Fibroblast of skin of back (primary cell): ENCODE results near the gene CALN1. TPM values are rescaled to one million over a fixed set of nuclear protein-coding genes. Genes with fewer than 3 reads are reported as not detected.
"Not testable (repeated sequence)": the region's sequence is repeated elsewhere in the genome, so short reads cannot be mapped to it uniquely, and the experiment has no call there.

ENCODE experiments used
- DNase-seq: peaks from one replicate; pipeline ENCODE4 v3.0.0-alpha.2; 2013
- polyA plus RNA-seq, 2 experiments: library from polyadenylated mRNA; unstranded; fragments of 120-200 nt; gene quantifications; one replicate each; pipeline ENCODE4 v1.2.1, GENCODE V29; 2013; ENCODE audit not compliant: insufficient read length in 2 of 2

CALN1 gene
- 0.74 TPM for polyA plus RNA-seq (2013, experiment 1 of 2; ENCODE audit: insufficient read length)
- polyA plus RNA-seq (2013, experiment 2 of 2; ENCODE audit: insufficient read length) = 1.2 TPM

DNA sequence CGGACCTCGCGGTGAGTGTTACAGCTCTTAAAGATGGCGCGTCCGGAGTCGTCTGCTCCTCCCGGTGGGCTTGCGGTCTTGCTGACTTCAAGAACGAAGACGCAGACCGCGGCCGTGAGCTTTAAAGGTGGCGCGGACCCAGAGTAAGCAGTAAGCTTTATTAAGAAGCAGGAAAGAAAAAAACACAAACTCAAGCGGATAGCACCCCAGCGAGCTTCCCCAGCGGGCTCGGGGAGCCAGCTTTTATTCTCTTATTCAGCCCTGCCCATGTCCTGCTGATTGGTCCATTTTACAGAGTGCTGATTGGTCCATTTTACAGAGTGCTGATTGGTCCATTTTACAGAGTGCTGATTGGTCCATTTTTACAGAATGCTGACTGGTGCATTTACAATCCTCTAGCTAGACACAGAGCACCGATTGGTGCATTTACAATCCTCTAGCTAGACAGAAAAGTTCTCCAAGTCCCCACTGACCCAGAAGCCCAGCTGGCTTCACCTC is at the start of gene CALN1:
CALN1 (minus strand) TSS at position 218 of the 498 bp plus-strand sequence.
- not testable (repeated sequence) for DNase-seq

DNA sequence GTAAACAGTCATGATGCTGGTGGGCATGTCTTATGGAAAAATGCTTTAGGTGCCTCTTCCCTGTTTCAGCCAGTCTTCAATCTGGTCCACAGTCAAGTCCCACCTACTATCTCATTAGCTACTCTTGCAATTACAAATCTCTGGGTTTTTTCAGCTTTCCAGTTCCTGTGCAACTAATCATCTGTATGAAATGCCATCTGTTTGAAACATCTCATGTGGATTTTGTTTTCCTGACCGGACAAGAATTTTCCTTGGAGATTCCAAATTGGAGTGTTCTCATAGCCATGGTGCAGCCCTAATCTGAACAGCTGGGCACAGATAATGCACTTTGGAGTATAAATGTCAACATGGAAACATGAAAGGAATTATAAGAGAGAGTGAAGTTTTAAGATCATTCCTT is 41.3 kb upstream of the CALN1 start:
- no peak for DNase-seq

GRCh38 chr7:72447465-72448204 is 35.5 kb upstream of the CALN1 start:
- DNase-seq = no peak

GRCh38 chr7:72446591-72447462 is 34.7 kb upstream of the CALN1 start:
- DNase-seq = no peak

DNA sequence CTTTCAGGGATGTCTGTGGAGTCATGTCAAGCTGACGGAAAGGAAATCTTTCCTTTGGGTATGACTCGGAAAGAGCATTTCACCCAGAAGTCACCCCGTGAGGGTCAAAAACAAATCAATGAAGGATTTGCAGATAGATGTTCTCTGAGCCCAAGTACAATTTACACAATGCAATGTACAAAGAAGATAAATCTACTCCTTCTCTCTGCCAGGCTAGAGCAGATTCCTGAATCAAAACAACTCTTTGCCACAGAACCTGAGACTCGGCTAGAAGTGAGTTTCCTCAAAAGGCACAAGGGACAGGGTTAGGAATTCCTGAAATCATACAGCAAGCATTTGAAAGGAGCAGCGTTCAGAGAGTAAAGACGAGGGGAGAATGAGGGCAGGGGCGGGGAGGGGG is 34.0 kb upstream of the CALN1 start:
- no peak for DNase-seq

- DNase-seq = no peak
These were observed 33.4 kb upstream of the CALN1 start for GRCh38 chr7:72445580-72445979.

- DNase-seq = no peak
These were observed 32.9 kb upstream of the CALN1 start for GRCh38 chr7:72445075-72445474.

- DNase-seq = no peak
These were observed 32.1 kb upstream of the CALN1 start for GRCh38 chr7:72444026-72444776.

DNA sequence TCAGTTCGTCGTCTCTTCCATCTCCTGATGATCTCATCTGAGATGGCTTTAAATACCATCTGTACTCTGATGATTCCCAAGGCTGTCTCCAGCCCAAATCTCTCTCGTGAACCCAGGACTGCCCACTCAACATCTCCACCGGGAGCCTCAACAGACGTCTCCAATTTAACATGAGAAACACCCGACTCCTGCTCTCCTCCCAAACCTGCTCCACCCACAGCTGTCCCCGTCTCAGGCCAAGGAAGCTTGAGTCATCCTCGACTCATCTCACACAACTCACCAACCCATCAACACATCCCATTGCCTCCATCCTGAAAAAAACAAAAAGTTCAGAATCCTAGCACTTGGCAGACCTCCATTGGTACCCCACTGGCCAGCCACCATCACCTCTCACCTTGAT is 29.7 kb upstream of the CALN1 start:
- peak; percentile 74 for DNase-seq

- no peak for DNase-seq
These were observed 26.4 kb upstream of the CALN1 start for GRCh38 chr7:72438491-72438890.

GRCh38 chr7:72437610-72438009 is 25.5 kb upstream of the CALN1 start:
- no peak for DNase-seq

- no peak for DNase-seq
These were observed 25.0 kb upstream of the CALN1 start for GRCh38 chr7:72437061-72437585.

- DNase-seq = no peak
These were observed 23.9 kb upstream of the CALN1 start for GRCh38 chr7:72435925-72436480.

DNA sequence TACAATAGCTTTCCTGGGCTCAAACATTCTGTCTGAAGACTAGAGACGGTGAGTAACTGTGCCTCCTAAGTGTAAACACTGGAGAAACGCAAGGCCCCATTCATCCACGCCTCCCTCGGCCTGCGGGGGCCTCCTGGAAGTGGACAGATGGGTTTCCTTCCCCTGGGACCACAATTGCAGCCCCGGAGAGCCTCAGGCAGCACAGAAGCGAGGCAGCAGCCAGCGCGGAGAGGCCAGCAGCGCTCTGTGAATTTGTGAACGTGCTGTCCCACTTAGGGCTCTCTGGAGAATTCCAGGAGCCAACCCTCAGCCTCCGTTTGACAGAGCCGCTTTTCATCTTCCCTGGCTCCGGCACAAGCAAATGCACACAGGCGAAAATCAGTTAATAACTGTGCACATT is 23.2 kb upstream of the CALN1 start:
- peak; percentile 34 for DNase-seq

DNA sequence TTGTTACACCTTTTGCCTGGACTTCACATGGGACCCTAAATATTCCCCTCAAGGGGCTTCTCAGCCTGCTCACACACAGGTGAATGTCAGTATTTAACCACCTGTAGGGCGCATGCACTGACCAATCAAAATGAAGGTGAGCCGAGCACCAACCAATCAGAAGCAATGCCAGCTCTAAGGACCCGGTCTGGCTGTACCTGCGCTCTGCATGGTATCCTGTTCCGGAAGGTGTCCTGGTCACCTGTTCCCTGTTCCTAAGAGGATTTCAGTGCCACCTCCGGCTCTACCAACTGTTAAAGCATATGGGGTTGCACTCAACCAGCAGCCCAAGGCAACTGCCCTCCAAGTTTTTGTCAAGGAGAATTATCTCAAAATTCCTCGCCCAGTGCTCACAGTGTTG is 18.4 kb upstream of the CALN1 start:
- no peak for DNase-seq

DNA sequence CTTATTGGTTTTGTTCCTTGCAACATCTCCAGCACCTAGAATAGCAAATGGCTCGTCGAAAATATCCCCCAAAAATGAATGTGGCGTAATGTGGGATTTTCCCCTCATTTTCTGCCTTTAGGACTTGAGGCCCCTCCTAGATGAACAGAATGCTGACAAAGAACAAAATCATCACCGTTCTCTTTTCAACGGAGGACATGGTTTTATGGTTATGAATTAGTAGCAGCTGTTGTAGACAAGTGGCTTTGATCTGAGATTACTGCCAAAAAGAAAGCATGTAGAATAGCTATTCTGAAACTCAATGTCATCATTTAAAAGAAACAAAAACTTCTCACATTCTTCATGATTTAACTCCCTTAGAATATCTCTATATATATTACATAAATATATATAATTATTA is 17.2 kb upstream of the CALN1 start:
- no peak for DNase-seq

DNA sequence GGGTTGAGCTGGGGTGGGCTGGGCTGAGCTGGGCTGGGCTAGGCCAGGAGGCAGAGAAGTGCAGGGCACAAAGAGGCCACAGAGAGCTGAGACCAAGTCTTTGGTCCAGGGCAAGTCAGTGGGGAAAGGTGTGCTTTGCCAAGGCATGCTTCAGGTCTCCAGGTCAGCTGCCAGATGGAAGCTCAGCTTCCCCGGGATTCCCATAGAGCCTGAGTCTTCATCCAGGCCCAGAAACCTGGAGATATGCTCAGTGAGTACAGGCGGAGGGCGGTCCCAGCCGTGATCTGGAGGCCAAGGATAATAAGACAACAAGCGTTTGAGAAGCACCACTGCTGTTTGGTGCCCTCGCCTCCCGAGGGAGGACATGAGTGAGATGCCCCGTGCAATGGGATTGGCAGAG is 4.7 kb upstream of the CALN1 start:
- DNase-seq = no peak

GRCh38 chr7:72415586-72415985 is 3.4 kb upstream of the CALN1 start:
- no peak for DNase-seq

DNA sequence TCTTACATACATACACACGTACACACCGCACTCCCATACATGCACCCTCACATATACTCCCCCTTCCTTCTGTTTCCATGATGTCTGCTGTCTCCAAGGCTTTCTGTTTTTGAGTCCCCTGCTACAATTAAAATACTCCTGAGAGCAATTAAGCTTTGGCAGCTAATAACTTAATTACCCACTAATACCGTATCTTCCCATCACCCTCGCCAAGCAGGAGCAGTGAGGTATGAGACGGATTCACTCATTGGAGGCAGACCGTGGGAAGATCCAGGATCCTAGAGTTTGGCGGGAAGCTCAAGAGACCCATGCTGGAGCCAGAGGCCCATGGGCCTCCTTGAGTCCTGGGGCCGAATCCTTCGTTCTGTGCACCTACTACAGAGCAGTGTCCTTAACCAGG is 1.7 kb upstream of the CALN1 start:
- no peak for DNase-seq

DNA sequence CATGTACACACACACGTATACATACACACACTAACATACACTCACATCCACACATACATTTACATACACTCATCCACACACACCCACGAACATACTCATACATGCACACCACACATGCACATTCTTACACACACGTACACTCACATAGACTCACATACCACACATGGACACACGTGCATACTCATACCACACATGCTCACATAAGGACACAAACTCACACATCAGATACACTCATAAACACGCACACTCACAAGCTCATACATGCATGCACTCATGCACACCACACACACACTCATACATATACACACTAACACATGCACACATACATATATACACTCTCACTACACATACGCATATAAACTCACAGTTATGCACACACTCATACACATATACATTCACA is 1.2 kb upstream of the CALN1 start:
- DNase-seq = no peak

GRCh38 chr7:72411419-72411818 is 719 bp downstream of the CALN1 start:
- DNase-seq = no peak

GRCh38 chr7:72409638-72410015 is 2.5 kb downstream of the CALN1 start:
- DNase-seq = no peak
